Posterior vena cava (tissue), 2 donors: ENCODE results near the gene COL6A2. TPM values are rescaled to one million over a fixed set of nuclear protein-coding genes. Genes with fewer than 3 reads are reported as not detected.
"Not testable (repeated sequence)": the region's sequence is repeated elsewhere in the genome, so short reads cannot be mapped to it uniquely, and the experiment has no call there.

Experiments used
- DNase-seq: peaks from one replicate; pipeline ENCODE4 v3.0.0-alpha.2; 2020; ENCODE audit warnings: low spot score
- intact Hi-C, 2 donors: fragments of 100-400 bp; cut with DNase I; formaldehyde crosslinking; loops; one replicate each; pipeline versions ENCODE4 v1.14.1 to v1.14.2; 2022 to 2023
- total RNA-seq, 2 donors: library from RNA; stranded (reverse); fragmentation: NEBNext Ultra II Directional; extraction: Animal tissue kit (Norgen Biotek cat#: 25700); gene quantifications; one replicate each; pipeline ENCODE4 v1.2.1, GENCODE V29; 2021
- donor health status: DM: yes; HTN: yes; CAD: no.
- donor health status: DM: yes; HTN: yes; CAD: no.

COL6A2 gene
- total RNA-seq, 2 donors from 2014 or later = 1,504 to 1,642 TPM

- no peak for DNase-seq
- intact Hi-C loops = loop anchor here (10.0 kb wide), 2 partner anchors 58 to 68 kb away; partner anchors contain the start of gene LSS (in 1 of the 2)
Observed at GRCh38 chr21:46156378-46156645, 58.4 kb downstream of the COL6A2 start.

- intact Hi-C loops = loop anchor here (10.0 kb wide), 2 partner anchors 58 to 68 kb away; partner anchors contain the start of gene LSS (in 1 of the 2)
- DNase-seq = no peak
Observed at GRCh38 chr21:46156678-46157077, 58.8 kb downstream of the COL6A2 start.

- DNase-seq = no peak
- intact Hi-C loops = loop anchor here (10.0 kb wide), 2 partner anchors 57 to 67 kb away; partner anchors contain the start of gene LSS (in 1 of the 2)
Observed at GRCh38 chr21:46157396-46157986, 59.6 kb downstream of the COL6A2 start.

GRCh38 chr21:46157987-46158451 is 60.1 kb downstream of the COL6A2 start:
- DNase-seq = no peak
- intact Hi-C loops = loop anchor here (10.0 kb wide), 2 partner anchors 57 to 67 kb away; partner anchors contain the start of gene LSS (in 1 of the 2)

- intact Hi-C loops = loop anchor here (10.0 kb wide), 2 partner anchors 56 to 66 kb away; partner anchors contain the start of gene LSS (in 1 of the 2)
- peak; percentile 63 for DNase-seq
Observed at GRCh38 chr21:46158666-46159300, 60.9 kb downstream of the COL6A2 start.

GRCh38 chr21:46159390-46159789 is 61.5 kb downstream of the COL6A2 start:
- intact Hi-C loops = loop anchor here (10.0 kb wide), 2 partner anchors 55 to 65 kb away; partner anchors contain the start of gene LSS (in 1 of the 2)
- DNase-seq = no peak

- intact Hi-C loops = loop anchor here (10.0 kb wide), 3 partner anchors 55 to 435 kb away; partner anchors contain the start of gene LSS (in 1 of the 2)
- peak; percentile 69 for DNase-seq
Observed at GRCh38 chr21:46159841-46160656, 62.1 kb downstream of the COL6A2 start.

- no peak for DNase-seq
- intact Hi-C loops = loop anchor here in 1 of 2 donors (10.0 kb wide), 1 partner anchor 436 kb away; no protein-coding TSS in a partner anchor
Observed at GRCh38 chr21:46160657-46160906, 62.7 kb downstream of the COL6A2 start.

- DNase-seq = peak; percentile 75
- intact Hi-C loops = loop anchor here in 1 of 2 donors (10.0 kb wide), 1 partner anchor 436 kb away; no protein-coding TSS in a partner anchor
Observed at GRCh38 chr21:46160907-46161632, 63.2 kb downstream of the COL6A2 start.

GRCh38 chr21:46161633-46162592 is 64.0 kb downstream of the COL6A2 start:
- DNase-seq = peak; percentile 76
- intact Hi-C loops = loop anchor here in 1 of 2 donors (10.0 kb wide), 1 partner anchor 437 kb away; no protein-coding TSS in a partner anchor

GRCh38 chr21:46163380-46163779 is 65.5 kb downstream of the COL6A2 start:
- no peak for DNase-seq
- intact Hi-C loops = loop anchor here in 1 of 2 donors (10.0 kb wide), 1 partner anchor 439 kb away; no protein-coding TSS in a partner anchor

- intact Hi-C loops = loop anchor here in 1 of 2 donors (10.0 kb wide), 1 partner anchor 440 kb away; no protein-coding TSS in a partner anchor
- no peak for DNase-seq
Observed at GRCh38 chr21:46165098-46165497, 67.2 kb downstream of the COL6A2 start.

- no peak for DNase-seq
- intact Hi-C loops = loop anchor here in 1 of 2 donors (10.0 kb wide), 1 partner anchor 443 kb away; no protein-coding TSS in a partner anchor
Observed at GRCh38 chr21:46168238-46168637, 70.3 kb downstream of the COL6A2 start.

- DNase-seq = no peak
- intact Hi-C loops = loop anchor here in 1 of 2 donors (10.0 kb wide), 1 partner anchor 444 kb away; no protein-coding TSS in a partner anchor
Observed at GRCh38 chr21:46168659-46169386, 70.9 kb downstream of the COL6A2 start.

- intact Hi-C loops = loop anchor here in 1 of 2 donors (10.0 kb wide), 1 partner anchor 114 kb away; the partner anchor contains the start of genes MCM3AP and YBEY
- DNase-seq = not testable (repeated sequence)
Observed at GRCh38 chr21:46170436-46171193, 72.7 kb downstream of the COL6A2 start.

- no peak for DNase-seq
- intact Hi-C loops = loop anchor here in 1 of 2 donors (10.0 kb wide), 1 partner anchor 113 kb away; the partner anchor contains the start of genes MCM3AP and YBEY
Observed at GRCh38 chr21:46171585-46171984, 73.7 kb downstream of the COL6A2 start.
